HCT116 (cell line): ENCODE results near the gene ARSK. TPM values are rescaled to one million over a fixed set of nuclear protein-coding genes. Genes with fewer than 3 reads are reported as not detected.

Experiments used
- ATAC-seq: fragments of 200-7000 bp; cut with Tn5 transposase; 2 replicates; pipeline ENCODE4 v1.9.1; 2020; ENCODE audit warnings: mild to moderate bottlenecking, moderate library complexity
- BruUV-seq: library from RNA; stranded (reverse); fragments of 400-500 nt; replicated peaks from 2 replicates; lab custom pipeline; 2021; lab: Mats Ljungman, UMichigan
- CTCF ChIA-PET: fragments of 300-600 bp; sonication (Branson Sonifier 250); formaldehyde crosslinking; loops from one replicate; lab custom pipeline; 2021; ENCODE audit warnings: antibody characterized with exemption; lab: Charles Lee
- POLR2A ChIA-PET: fragments of 300-600, 350-600 bp; sonication (Branson Sonifier 250); formaldehyde crosslinking; loops from one replicate; lab custom pipeline; 2021; ENCODE audit warnings: antibody characterized with exemption; lab: Charles Lee
- RAD21 ChIA-PET, 2 experiments: fragments of 300-600 bp; sonication (Branson Sonifier 250); formaldehyde crosslinking; loops; one replicate each; lab custom pipeline; 2023; ENCODE audit warnings: low total read pairs in 2 of 2; ENCODE audit not compliant: uncharacterized antibody in 2 of 2, unreplicated experiment in 2 of 2, low non-redundant PET in 1 of 2; lab: Charles Lee
- DNase-seq: peaks from one replicate; pipeline ENCODE4 v3.0.0-alpha.2; 2010; ENCODE audit warnings: low read depth, low spot score
- H2AFZ ChIP-seq: fragments of 200-600 bp; shearing (Covaris generic), sonication (generic); 2 replicates; pipeline ENCODE4 v1.6.1; 2017; ENCODE audit warnings: low read depth, mixed run types, mixed read lengths, antibody characterized with exemption, low read length; ENCODE audit not compliant: poor library complexity, severe bottlenecking
- H3K27ac ChIP-seq: 2 replicates; pipeline ENCODE4 v1.5.1; 2012; ENCODE audit warnings: low read depth, low read length
- H3K27me3 ChIP-seq: fragments of 200-600 bp; sonication (generic); 2 replicates; pipeline ENCODE4 v1.6.1; 2016; ENCODE audit warnings: mixed run types, low read length, mixed read lengths; ENCODE audit not compliant: insufficient read depth
- H3K36me3 ChIP-seq, 2 experiments: fragments of 200-500 bp in 1 of 2; fragments of 200-600 bp in 1 of 2; sonication (Bioruptor generic) in 1 of 2; sonication (generic) in 1 of 2; 2 replicates each; pipeline versions ENCODE4 v1.5.1 to v1.6.1; 2014 to 2016; ENCODE audit warnings: low read length in 2 of 2, inconsistent platforms in 1 of 2, mixed read lengths in 1 of 2, mixed run types in 1 of 2; ENCODE audit not compliant: insufficient read depth in 2 of 2, control insufficient read depth in 1 of 2
- H3K4me1 ChIP-seq, 2 experiments: fragments of 200-600 bp in 1 of 2; sonication (generic) in 1 of 2; 2 replicates each; pipeline versions ENCODE4 v1.5.1 to v1.6.1; 2012 to 2017; ENCODE audit warnings: low read length in 2 of 2, inconsistent platforms in 1 of 2, mild to moderate bottlenecking in 1 of 2, mixed read lengths in 1 of 2, mixed run types in 1 of 2, moderate library complexity in 1 of 2; ENCODE audit not compliant: insufficient read depth in 2 of 2, control insufficient read depth in 1 of 2
- H3K4me2 ChIP-seq: fragments of 200-600 bp; sonication (generic); 2 replicates; pipeline ENCODE4 v1.6.1; 2017; ENCODE audit warnings: mixed run types, low read length, mixed read lengths
- H3K4me3 ChIP-seq, 2 experiments: fragments of 200-600 bp in 1 of 2; sonication (generic) in 1 of 2; replicated peaks in 1 of 2; 2 replicates each; pipeline ENCODE4 v1.5.1; 2011 to 2016; ENCODE audit warnings: low read length in 2 of 2, control low read depth in 1 of 2, low read depth in 1 of 2, mild to moderate bottlenecking in 1 of 2, mixed read lengths in 1 of 2, mixed run types in 1 of 2
- H3K79me2 ChIP-seq: fragments of 200-600 bp; sonication (generic); 2 replicates; pipeline ENCODE4 v1.6.1; 2017; ENCODE audit warnings: mild to moderate bottlenecking, mixed run types, low read length, moderate library complexity, mixed read lengths; ENCODE audit not compliant: insufficient read depth
- H3K9ac ChIP-seq: fragments of 200-600 bp; sonication (generic); 2 replicates; pipeline ENCODE4 v1.6.1; 2016; ENCODE audit warnings: low read length, mixed read lengths
- H3K9me2 ChIP-seq: fragments of 200-600 bp; sonication (generic), shearing (Covaris generic); 2 replicates; pipeline ENCODE4 v1.6.1; 2017; ENCODE audit warnings: mixed run types, mild to moderate bottlenecking, moderate library complexity; ENCODE audit not compliant: insufficient read depth
- H3K9me3 ChIP-seq, 2 experiments: fragments of 200-500 bp in 1 of 2; fragments of 200-600 bp in 1 of 2; sonication (Bioruptor generic) in 1 of 2; sonication (generic) in 1 of 2; 2 replicates each; pipeline ENCODE4 v1.6.1; 2014 to 2017; ENCODE audit warnings: low read length in 2 of 2, mixed read lengths in 2 of 2, inconsistent platforms in 1 of 2, low read depth in 1 of 2, mild to moderate bottlenecking in 1 of 2, mixed run types in 1 of 2, moderate library complexity in 1 of 2; ENCODE audit not compliant: control insufficient read depth in 1 of 2, insufficient read depth in 1 of 2
- H4K20me1 ChIP-seq: fragments of 200-600 bp; sonication (generic), shearing (Covaris generic); 2 replicates; pipeline ENCODE4 v1.6.1; 2017; ENCODE audit warnings: mixed run types, mild to moderate bottlenecking, moderate library complexity; ENCODE audit not compliant: insufficient read depth
- CEBPB ChIP-seq: IDR thresholded peaks from 2 replicates; pipeline ENCODE4 v1.6.1; 2012; ENCODE audit warnings: low read depth
- EGR1 ChIP-seq: IDR thresholded peaks from 2 replicates; pipeline ENCODE4 v1.6.1; 2012; ENCODE audit warnings: low read depth
- ELF1 ChIP-seq: IDR thresholded peaks from 2 replicates; pipeline ENCODE4 v1.6.1; 2012; ENCODE audit warnings: low read depth, borderline replicate concordance
- FOSL1 ChIP-seq: IDR thresholded peaks from 2 replicates; pipeline ENCODE4 v1.6.1; 2012; ENCODE audit warnings: low read depth
- JUND ChIP-seq: IDR thresholded peaks from 2 replicates; pipeline ENCODE4 v1.6.1; 2012
- POLR2A ChIP-seq: IDR thresholded peaks from 2 replicates; pipeline ENCODE4 v1.7.0; 2011; ENCODE audit warnings: borderline replicate concordance; ENCODE audit not compliant: insufficient read depth, insufficient read length; ENCODE audit errors: extremely low read depth
- POLR2AphosphoS5 ChIP-seq: IDR thresholded peaks from 2 replicates; pipeline ENCODE4 v1.6.1; 2011; ENCODE audit warnings: mild to moderate bottlenecking, low read depth, low read length, moderate library complexity
- SP1 ChIP-seq: IDR thresholded peaks from 2 replicates; pipeline ENCODE4 v1.6.1; 2012; ENCODE audit warnings: low read depth
- TCF7L2 ChIP-seq: IDR thresholded peaks from 2 replicates; pipeline ENCODE4 v1.7.0; 2011; ENCODE audit warnings: borderline replicate concordance, inconsistent platforms; ENCODE audit not compliant: insufficient read depth, insufficient read length; ENCODE audit errors: extremely low read depth
- YY1 ChIP-seq: IDR thresholded peaks from 2 replicates; pipeline ENCODE4 v1.6.1; 2011; ENCODE audit warnings: low read length, low read depth, moderate library complexity, mild to moderate bottlenecking; ENCODE audit not compliant: insufficient replicate concordance; ENCODE audit errors: extremely low read depth
- intact Hi-C: fragments of 100-400 bp; cut with micrococcal nuclease; formaldehyde crosslinking; loops from 2 replicates; pipeline ENCODE4 v1.10.0; 2022
- total RNA-seq: library from RNA; stranded (reverse); gene quantifications from one replicate; pipeline ENCODE4 v1.2.1, GENCODE V29; 2021; ENCODE audit not compliant: unreplicated experiment
- TF ChIP-seq, protein P1 (sequence below): IDR thresholded peaks from 2 replicates; pipeline ENCODE4 v1.6.1; 2012; ENCODE audit warnings: low read depth
- TF ChIP-seq, protein P2 (sequence below): IDR thresholded peaks from 2 replicates; pipeline ENCODE4 v1.6.1; 2012
- TF ChIP-seq, protein P3 (sequence below), 3 experiments: fragments of 200-600 bp in 1 of 3; sonication (generic) in 1 of 3; IDR thresholded peaks in 2 of 3; conservative IDR thresholded peaks in 1 of 3; 2 replicates each; pipeline ENCODE4 v1.5.1; 2012 to 2017; ENCODE audit warnings: low read depth in 2 of 3, low read length in 2 of 3, antibody characterized with exemption in 1 of 3, borderline replicate concordance in 1 of 3, control low read depth in 1 of 3, mild to moderate bottlenecking in 1 of 3, mixed read lengths in 1 of 3, mixed run types in 1 of 3, moderate library complexity in 1 of 3; ENCODE audit not compliant: insufficient read depth in 1 of 3

Gene ARSK
- total RNA-seq, 1 experiment from 2014 or later, result 4.6 TPM

DNA sequence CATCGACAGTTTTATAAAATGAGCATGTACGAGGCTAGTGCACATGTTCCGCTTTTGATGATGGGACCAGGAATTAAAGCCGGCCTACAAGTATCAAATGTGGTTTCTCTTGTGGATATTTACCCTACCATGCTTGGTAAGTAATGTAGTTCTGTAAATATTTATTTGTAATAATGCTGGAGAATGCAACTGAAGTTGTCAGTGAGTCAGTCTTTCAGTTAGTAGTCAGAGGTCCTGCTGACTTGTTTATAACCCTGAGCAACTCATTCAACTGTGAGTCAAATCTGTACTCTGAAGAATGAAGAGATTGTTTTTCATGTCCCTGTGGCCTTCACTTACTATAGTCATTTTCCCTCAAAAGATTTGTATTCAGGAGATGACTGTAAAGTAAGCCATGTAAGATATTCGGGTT is 36.6 kb downstream of the ARSK start (continued):
- no peak for TF ChIP-seq YY1

DNA sequence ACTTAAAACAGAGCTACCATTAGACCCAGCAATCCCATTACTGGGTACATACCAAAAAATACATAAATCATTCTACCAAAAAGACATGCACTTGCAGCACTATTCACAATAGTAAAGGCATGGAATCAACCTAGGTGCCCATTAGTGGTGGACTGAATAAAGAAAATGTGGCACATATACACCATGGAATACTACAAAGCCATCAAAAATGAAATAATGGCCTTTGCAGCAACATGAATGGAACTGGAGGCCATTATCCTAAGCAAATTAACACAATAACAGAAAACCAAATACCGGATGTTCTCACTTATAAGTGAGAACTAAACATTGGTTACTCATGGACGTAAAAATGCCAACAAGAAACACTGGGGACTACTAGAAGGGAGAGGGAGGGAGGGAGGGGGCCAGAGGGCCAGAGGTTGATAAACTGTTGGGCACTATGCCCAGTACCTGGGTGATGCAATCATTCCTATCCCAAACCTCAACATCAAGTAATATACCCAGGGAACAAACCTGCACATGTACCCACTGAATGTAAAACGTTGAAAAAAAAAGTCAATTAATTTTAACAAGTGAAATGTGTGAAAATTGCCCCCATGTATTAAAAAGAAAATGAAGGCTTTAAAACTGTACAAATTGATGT is 40.5 kb downstream of the ARSK start:
- intact Hi-C loops, result no loop called here
- H2AFZ ChIP-seq, result no peak overlapping the region
- H3K4me3 ChIP-seq, result no peak overlapping the region
- CTCF ChIA-PET, result no interaction called here
- H3K9me2 ChIP-seq, result no peaks in the 10 kb centered on the region
- no peaks in the 10 kb centered on the region for H4K20me1 ChIP-seq
- no TSS peak for BruUV-seq
- no peak overlapping the region for H3K4me2 ChIP-seq
- H3K36me3 ChIP-seq, result no peaks in the 10 kb centered on the region
- no peak overlapping the region for H3K9ac ChIP-seq
- ATAC-seq (no peak), DNase-seq (no peak)
- H3K4me1 ChIP-seq, result peaks cover 0 to 20% of the 10 kb centered on the region in 2 experiments; a peak in 2 of 4 replicates
- H3K27ac ChIP-seq, result no peak overlapping the region
- no peaks in the 10 kb centered on the region for H3K27me3 ChIP-seq
- POLR2A ChIA-PET, result no interaction called here
- RAD21 ChIA-PET, result no interaction called here
- no peaks in the 10 kb centered on the region for H3K9me3 ChIP-seq
- no peaks in the 10 kb centered on the region for H3K79me2 ChIP-seq
- TF ChIP-seq CEBPB, result 0 out of 2 replicates have a peak, but pooled peaks have one; percentile 35
- no peak for TF ChIP-seq YY1

DNA sequence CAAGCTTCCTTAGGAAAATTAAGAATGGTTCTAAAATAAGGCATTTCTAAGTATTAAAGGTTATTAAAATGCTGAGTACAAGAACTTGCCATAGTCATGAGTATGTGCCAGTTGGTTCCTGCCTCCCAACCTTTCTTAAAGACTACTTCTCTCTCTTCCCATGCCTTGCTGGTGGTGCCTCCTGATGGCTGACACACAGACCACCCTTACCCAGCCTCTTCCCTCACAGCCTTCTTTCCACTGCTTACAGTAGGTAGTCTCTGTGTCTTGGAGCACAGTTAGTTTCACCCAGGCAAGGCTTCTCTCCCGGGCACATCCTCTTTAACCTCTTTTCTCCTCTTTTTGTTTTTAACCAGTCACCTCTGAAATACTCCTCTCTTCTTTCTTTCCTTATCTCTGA is 44.4 kb downstream of the ARSK start:
- DNase-seq (no peak), ATAC-seq (no peak)
- H3K79me2 ChIP-seq, result no peaks in the 10 kb centered on the region
- H2AFZ ChIP-seq, result no peak overlapping the region
- ChIA-PET CTCF (no interaction called here), POLR2A (no interaction called here), RAD21 (no interaction called here)
- H3K36me3 ChIP-seq, result no peaks in the 10 kb centered on the region
- H3K9ac ChIP-seq, result no peak overlapping the region
- no peaks in the 10 kb centered on the region for H3K9me2 ChIP-seq
- H3K4me1 ChIP-seq, result no peaks in the 10 kb centered on the region
- H3K4me2 ChIP-seq, result no peak overlapping the region
- H3K27me3 ChIP-seq, result no peaks in the 10 kb centered on the region
- H3K4me3 ChIP-seq, result no peak overlapping the region
- intact Hi-C loops, result no loop called here
- H4K20me1 ChIP-seq, result no peaks in the 10 kb centered on the region
- H3K27ac ChIP-seq, result no peak overlapping the region
- BruUV-seq, result no TSS peak
- no peaks in the 10 kb centered on the region for H3K9me3 ChIP-seq
- TF ChIP-seq SP1, result no peak
- TF ChIP-seq ELF1, result no peak
- no peak for TF ChIP-seq POLR2AphosphoS5
- TF ChIP-seq FOSL1, result no peak
- TF ChIP-seq JUND, result no peak
- TF ChIP-seq, protein P1, sequence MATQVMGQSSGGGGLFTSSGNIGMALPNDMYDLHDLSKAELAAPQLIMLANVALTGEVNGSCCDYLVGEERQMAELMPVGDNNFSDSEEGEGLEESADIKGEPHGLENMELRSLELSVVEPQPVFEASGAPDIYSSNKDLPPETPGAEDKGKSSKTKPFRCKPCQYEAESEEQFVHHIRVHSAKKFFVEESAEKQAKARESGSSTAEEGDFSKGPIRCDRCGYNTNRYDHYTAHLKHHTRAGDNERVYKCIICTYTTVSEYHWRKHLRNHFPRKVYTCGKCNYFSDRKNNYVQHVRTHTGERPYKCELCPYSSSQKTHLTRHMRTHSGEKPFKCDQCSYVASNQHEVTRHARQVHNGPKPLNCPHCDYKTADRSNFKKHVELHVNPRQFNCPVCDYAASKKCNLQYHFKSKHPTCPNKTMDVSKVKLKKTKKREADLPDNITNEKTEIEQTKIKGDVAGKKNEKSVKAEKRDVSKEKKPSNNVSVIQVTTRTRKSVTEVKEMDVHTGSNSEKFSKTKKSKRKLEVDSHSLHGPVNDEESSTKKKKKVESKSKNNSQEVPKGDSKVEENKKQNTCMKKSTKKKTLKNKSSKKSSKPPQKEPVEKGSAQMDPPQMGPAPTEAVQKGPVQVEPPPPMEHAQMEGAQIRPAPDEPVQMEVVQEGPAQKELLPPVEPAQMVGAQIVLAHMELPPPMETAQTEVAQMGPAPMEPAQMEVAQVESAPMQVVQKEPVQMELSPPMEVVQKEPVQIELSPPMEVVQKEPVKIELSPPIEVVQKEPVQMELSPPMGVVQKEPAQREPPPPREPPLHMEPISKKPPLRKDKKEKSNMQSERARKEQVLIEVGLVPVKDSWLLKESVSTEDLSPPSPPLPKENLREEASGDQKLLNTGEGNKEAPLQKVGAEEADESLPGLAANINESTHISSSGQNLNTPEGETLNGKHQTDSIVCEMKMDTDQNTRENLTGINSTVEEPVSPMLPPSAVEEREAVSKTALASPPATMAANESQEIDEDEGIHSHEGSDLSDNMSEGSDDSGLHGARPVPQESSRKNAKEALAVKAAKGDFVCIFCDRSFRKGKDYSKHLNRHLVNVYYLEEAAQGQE, result no peak
- TF ChIP-seq, protein P2, sequence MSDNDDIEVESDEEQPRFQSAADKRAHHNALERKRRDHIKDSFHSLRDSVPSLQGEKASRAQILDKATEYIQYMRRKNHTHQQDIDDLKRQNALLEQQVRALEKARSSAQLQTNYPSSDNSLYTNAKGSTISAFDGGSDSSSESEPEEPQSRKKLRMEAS, result no peak
- TF ChIP-seq TCF7L2, result no peak
- TF ChIP-seq EGR1, result no peak
- TF ChIP-seq POLR2A, result no peak
- TF ChIP-seq, protein P3, sequence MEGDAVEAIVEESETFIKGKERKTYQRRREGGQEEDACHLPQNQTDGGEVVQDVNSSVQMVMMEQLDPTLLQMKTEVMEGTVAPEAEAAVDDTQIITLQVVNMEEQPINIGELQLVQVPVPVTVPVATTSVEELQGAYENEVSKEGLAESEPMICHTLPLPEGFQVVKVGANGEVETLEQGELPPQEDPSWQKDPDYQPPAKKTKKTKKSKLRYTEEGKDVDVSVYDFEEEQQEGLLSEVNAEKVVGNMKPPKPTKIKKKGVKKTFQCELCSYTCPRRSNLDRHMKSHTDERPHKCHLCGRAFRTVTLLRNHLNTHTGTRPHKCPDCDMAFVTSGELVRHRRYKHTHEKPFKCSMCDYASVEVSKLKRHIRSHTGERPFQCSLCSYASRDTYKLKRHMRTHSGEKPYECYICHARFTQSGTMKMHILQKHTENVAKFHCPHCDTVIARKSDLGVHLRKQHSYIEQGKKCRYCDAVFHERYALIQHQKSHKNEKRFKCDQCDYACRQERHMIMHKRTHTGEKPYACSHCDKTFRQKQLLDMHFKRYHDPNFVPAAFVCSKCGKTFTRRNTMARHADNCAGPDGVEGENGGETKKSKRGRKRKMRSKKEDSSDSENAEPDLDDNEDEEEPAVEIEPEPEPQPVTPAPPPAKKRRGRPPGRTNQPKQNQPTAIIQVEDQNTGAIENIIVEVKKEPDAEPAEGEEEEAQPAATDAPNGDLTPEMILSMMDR (IDR thresholded peaks at IDR 0.05 in 2 of 3, conservative IDR thresholded peaks at IDR 0.05 in 1 of 3; ENCODE audit: borderline replicate concordance in 1 of 3, insufficient read depth in 1 of 3, low read depth in 2 of 3, low read length in 2 of 3), result no peak
